ENCODE measurements around the gene LRRC18. TPM values are rescaled to one million over a fixed set of nuclear protein-coding genes. Genes with fewer than 3 reads are reported as not detected.

LRRC18 gene
- total RNA-seq, 1 experiment from 2014 or later, result not detected

GRCh38 chr10:48958598-48959190, 19.1 kb upstream of the LRRC18 start:
- Histone ChIP-seq H3K79me2 (ENCODE audit: insufficient read depth, low read length) (no peaks in the 10 kb centered on the region), H3K4ac (ENCODE audit: low read depth, low read length) (no peak overlapping the region), H2BK120ac (ENCODE audit: low read depth, low read length, poor library complexity, severe bottlenecking) (no peak overlapping the region), H4K8ac (replicated peaks; ENCODE audit: insufficient read length, low read depth, low read length) (no peak overlapping the region), H3K14ac (ENCODE audit: insufficient read depth, low read length) (no peak overlapping the region), H3K9me3 (ENCODE audit: control insufficient read depth, low read depth, low read length) (no peaks in the 10 kb centered on the region), H3K4me2 (ENCODE audit: insufficient read depth, insufficient read length, low read length) (no peak overlapping the region), H2BK15ac (ENCODE audit: low read depth, low read length) (no peak overlapping the region), H4K91ac (ENCODE audit: insufficient read length, low read depth, low read length) (no peak overlapping the region), H3K4me1 (ENCODE audit: insufficient read depth, low read length) (no peaks in the 10 kb centered on the region), H2BK12ac (ENCODE audit: insufficient read length, low read depth, low read length) (no peak overlapping the region), H2AK5ac (ENCODE audit: insufficient read length, low read length) (no peak overlapping the region), H3K79me1 (ENCODE audit: insufficient read depth, low read depth, low read length, poor library complexity, severe bottlenecking) (no peaks in the 10 kb centered on the region), H3K27ac (ENCODE audit: insufficient read length, low read depth, low read length) (no peak overlapping the region), H4K20me1 (ENCODE audit: control insufficient read depth, insufficient read depth, insufficient read length) (no peaks in the 10 kb centered on the region), H3K56ac (ENCODE audit: insufficient read length, low read depth, low read length) (no peak overlapping the region), H3K23ac (ENCODE audit: insufficient read length, low read depth, low read length) (no peak overlapping the region), H4K5ac (ENCODE audit: insufficient read length, low read depth, low read length) (no peak overlapping the region), H2BK5ac (ENCODE audit: insufficient read length, low read length) (no peak overlapping the region), H3K18ac (ENCODE audit: insufficient read length, low read depth, low read length) (no peak overlapping the region), H3K9ac (ENCODE audit: extremely low read depth, insufficient read length, low read length) (no peak overlapping the region), H2AFZ (ENCODE audit: low read length) (no peak overlapping the region), H2BK20ac (ENCODE audit: low read depth, low read length, poor library complexity, severe bottlenecking) (no peak overlapping the region), H3T11ph (ENCODE audit: low read length) (no peak overlapping the region), H3K23me2 (ENCODE audit: insufficient read length, low read depth, low read length, poor library complexity, severe bottlenecking) (no peaks in the 10 kb centered on the region), H3K27me3 (ENCODE audit: insufficient read depth, low read length) (no peaks in the 10 kb centered on the region)
- peaks cover 0 to 3% (median 0%) of the 10 kb centered on the region in 3 experiments; a peak in 2 of 7 replicates for H3K36me3 Mint-ChIP-seq (ENCODE audit: insufficient read depth in 1 of 3, low read depth in 3 of 3)
- H3K4me3 Mint-ChIP-seq, result no peak overlapping the region; a peak in 1 of 5 replicates
- H3K9me3 Mint-ChIP-seq, result peaks cover 0 to 2% of the 10 kb centered on the region in 2 experiments; a peak in 1 of 5 replicates
- H3K4me1 Mint-ChIP-seq, result no peaks in the 10 kb centered on the region
- DNase-seq, result no peak
- no peak for TF ChIP-seq CTCF (conservative IDR thresholded peaks at IDR 0.05)
- H3K27ac Mint-ChIP-seq, result peak overlapping the region in 1 of 3 experiments; percentile 59; a peak in 1 of 7 replicates
- peaks cover 15% of the 10 kb centered on the region for H3K27me3 Mint-ChIP-seq (ENCODE audit: low read depth)
- WGBS (ENCODE audit: extremely low coverage, insufficient read length, low lambda C conversion rate), result no CpG with 5 or more reads among the region's 1 CpG

Data from H9 (cell line).